GM18505 (cell line): ENCODE results near the gene FAM81B.
"Not testable (repeated sequence)": the region's sequence is repeated elsewhere in the genome, so short reads cannot be mapped to it uniquely, and the experiment has no call there.

Source experiments
- ATAC-seq: cut with Tn5 transposase; IDR thresholded peaks from one replicate; pipeline ENCODE4 v1.9.1; 2021; ENCODE audit not compliant: unreplicated experiment
- POLR2A ChIP-seq: IDR thresholded peaks from 4 replicates; pipeline ENCODE4 v1.6.1; 2011; ENCODE audit warnings: borderline replicate concordance; ENCODE audit not compliant: insufficient read depth, insufficient read length; ENCODE audit errors: extremely low read depth

Gene FAM81B

GRCh38 chr5:95390812-95391492 is at the start of gene FAM81B:
Gene FAM81B (plus strand): TSS chr5:95391366. CDS start chr5:95391390, 24 bp downstream.
- ATAC-seq = no peak
- TF ChIP-seq POLR2A = no peak

GRCh38 chr5:95341444-95341843 is 49.7 kb upstream of the FAM81B start:
- ATAC-seq = not testable (repeated sequence)

- no peak for ATAC-seq
- TF ChIP-seq POLR2A = no peak
These were observed 43.6 kb upstream of the FAM81B start for GRCh38 chr5:95347506-95348120.

- ATAC-seq = no peak
- TF ChIP-seq POLR2A = no peak
These were observed 40.5 kb upstream of the FAM81B start for GRCh38 chr5:95350631-95351030.

- no peak for ATAC-seq
- TF ChIP-seq POLR2A = no peak
These were observed 38.5 kb upstream of the FAM81B start for GRCh38 chr5:95352691-95353090.

- ATAC-seq = no peak
- TF ChIP-seq POLR2A = no peak
These were observed 32.8 kb upstream of the FAM81B start for GRCh38 chr5:95358320-95358719.

GRCh38 chr5:95358848-95359247 is 32.3 kb upstream of the FAM81B start:
- no peak for ATAC-seq
- no peak for TF ChIP-seq POLR2A

- ATAC-seq = not testable (repeated sequence)
These were observed 30.5 kb upstream of the FAM81B start for GRCh38 chr5:95360667-95361066.

- no peak for TF ChIP-seq POLR2A
- ATAC-seq = no peak
These were observed 25.7 kb upstream of the FAM81B start for GRCh38 chr5:95365302-95366095.

- ATAC-seq = no peak
- TF ChIP-seq POLR2A = no peak
These were observed 21.4 kb upstream of the FAM81B start for GRCh38 chr5:95369782-95370181.

GRCh38 chr5:95374061-95374460 is 17.1 kb upstream of the FAM81B start:
- no peak for TF ChIP-seq POLR2A

GRCh38 chr5:95375591-95375990 is 15.6 kb upstream of the FAM81B start:
- no peak for ATAC-seq
- TF ChIP-seq POLR2A = no peak

More at GRCh38 chr5:95374061-95374460, 17.1 kb upstream of the FAM81B start:
- no peak for ATAC-seq

GRCh38 chr5:95379133-95379532 is 12.0 kb upstream of the FAM81B start:
- no peak for TF ChIP-seq POLR2A
- ATAC-seq = no peak

GRCh38 chr5:95380103-95380628 is 11.0 kb upstream of the FAM81B start:
- no peak for TF ChIP-seq POLR2A
- ATAC-seq = no peak
